ENCODE results near the gene ADCY1.

The ADCY1 gene

DNA sequence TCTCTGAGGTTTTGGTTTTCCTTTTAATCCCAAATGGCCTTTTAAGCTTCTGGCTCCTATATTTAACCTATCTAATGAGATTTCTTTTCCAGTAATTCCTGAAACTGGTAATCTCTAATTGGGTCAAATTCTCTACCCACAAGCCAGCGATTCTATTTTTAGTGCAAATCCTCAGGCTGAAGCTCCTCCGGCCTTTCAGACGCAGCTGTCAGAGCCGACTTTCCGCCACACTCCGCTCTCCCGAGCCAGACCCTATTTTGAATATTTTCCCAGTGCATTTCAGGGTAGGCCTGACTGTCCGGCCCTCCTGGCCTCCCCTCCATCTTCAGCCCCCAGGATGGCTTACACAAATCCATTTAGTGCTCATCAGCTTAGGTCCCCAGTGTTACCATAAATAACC, 9.7 kb upstream of the ADCY1 start:
- H3K4me3 ChIP-seq (ENCODE audit: low read depth, low read length): no peak overlapping the region
- TF ChIP-seq, protein P1, sequence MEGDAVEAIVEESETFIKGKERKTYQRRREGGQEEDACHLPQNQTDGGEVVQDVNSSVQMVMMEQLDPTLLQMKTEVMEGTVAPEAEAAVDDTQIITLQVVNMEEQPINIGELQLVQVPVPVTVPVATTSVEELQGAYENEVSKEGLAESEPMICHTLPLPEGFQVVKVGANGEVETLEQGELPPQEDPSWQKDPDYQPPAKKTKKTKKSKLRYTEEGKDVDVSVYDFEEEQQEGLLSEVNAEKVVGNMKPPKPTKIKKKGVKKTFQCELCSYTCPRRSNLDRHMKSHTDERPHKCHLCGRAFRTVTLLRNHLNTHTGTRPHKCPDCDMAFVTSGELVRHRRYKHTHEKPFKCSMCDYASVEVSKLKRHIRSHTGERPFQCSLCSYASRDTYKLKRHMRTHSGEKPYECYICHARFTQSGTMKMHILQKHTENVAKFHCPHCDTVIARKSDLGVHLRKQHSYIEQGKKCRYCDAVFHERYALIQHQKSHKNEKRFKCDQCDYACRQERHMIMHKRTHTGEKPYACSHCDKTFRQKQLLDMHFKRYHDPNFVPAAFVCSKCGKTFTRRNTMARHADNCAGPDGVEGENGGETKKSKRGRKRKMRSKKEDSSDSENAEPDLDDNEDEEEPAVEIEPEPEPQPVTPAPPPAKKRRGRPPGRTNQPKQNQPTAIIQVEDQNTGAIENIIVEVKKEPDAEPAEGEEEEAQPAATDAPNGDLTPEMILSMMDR (IDR thresholded peaks at IDR 0.05; ENCODE audit: low read depth, low read length): no peak

DNA sequence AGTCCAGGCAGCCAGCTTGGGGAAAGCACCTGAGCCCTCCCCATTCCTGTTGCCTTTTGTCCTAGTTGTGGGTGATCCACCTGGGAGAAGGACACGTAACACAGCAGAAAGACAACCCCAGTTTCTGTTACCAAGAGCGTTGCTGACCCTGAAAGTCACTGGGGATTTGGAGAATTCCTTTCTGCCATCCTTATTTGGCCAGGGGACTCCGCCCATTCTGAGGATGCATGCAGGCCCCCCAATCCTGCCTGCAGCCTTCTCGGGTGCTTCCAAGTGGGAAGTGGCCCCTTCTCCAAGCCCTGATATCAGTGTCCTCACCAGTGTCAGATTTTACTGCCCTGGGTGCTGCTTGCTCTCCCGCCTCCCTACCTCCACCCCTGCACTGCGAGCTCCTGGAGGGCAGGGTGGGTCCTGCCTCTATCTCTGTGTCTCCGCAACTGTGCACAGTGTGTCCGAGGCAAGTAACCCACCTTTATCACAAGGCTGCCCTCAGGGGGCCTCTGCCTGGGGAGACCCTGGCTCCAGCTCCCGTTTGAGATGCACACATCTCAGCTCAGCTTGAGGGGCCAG, 9.2 kb upstream of the ADCY1 start:
- H3K4me3 ChIP-seq (ENCODE audit: low read depth, low read length): no peak overlapping the region
- TF ChIP-seq, protein P1 (IDR thresholded peaks at IDR 0.05; ENCODE audit: low read depth, low read length): no peak

DNA sequence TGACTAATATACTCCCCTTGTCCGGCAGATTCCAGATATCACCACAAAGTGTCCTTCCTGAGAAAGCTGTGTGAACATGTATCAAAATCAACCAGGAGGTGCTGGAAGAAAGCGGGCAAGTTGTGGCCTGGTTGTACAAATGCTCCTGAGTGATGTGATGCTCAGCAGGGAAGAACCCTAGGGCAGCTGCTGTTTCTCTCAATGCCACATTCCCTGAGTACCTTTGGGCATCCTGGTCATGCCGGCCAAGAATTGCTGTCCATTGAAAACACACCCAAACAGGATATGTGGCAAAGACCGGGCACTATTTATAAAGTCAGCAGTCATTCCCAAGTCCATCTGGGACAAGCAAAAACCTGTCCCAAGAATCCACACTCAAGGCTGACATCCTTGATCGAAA, 7.8 kb upstream of the ADCY1 start:
- TF ChIP-seq, protein P1 (IDR thresholded peaks at IDR 0.05; ENCODE audit: low read depth, low read length): no peak
- no peak overlapping the region for H3K4me3 ChIP-seq (ENCODE audit: low read depth, low read length)

DNA sequence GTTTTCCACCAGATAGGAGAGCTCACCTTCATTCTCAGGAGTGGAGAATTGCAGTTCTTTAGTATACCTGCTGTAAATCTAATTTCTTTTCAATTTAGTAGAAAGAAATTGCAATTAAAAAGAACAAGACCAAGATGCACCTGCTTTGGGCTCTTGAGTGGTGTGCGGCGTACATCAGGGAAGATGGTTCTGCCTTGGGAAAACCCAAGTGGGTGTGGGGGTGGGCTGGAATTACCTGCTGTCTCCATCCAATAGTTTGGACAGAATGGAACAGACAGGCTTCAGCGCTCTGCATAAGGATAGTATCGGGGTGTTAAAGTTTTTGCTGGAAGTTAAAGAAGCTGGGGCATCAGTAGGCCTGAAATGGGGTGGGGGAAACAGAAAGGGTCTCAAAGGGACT, 7.2 kb upstream of the ADCY1 start:
- TF ChIP-seq, protein P1 (IDR thresholded peaks at IDR 0.05; ENCODE audit: low read depth, low read length): no peak
- H3K4me3 ChIP-seq (ENCODE audit: low read depth, low read length): no peak overlapping the region

DNA sequence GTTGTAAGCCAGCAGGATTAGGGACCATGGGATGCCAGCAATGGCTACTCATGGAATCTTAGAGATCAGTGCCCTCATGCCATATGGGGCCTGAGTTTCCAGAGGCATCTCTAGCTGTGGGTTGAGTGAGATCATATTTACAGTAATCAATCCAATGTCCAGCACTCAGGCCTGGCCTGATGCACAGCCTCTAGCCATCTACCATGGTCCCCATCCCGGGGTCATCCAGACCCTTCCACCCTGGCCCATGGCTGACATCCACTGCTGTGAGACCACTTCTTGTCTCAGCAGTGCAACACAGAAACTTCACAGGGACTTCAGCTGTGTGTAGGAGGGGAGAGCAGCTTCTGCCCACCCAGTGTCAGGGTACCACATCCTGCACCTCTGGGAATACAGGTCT, 6.5 kb upstream of the ADCY1 start:
- TF ChIP-seq, protein P1 (IDR thresholded peaks at IDR 0.05; ENCODE audit: low read depth, low read length): no peak
- no peak overlapping the region for H3K4me3 ChIP-seq (ENCODE audit: low read depth, low read length)

DNA sequence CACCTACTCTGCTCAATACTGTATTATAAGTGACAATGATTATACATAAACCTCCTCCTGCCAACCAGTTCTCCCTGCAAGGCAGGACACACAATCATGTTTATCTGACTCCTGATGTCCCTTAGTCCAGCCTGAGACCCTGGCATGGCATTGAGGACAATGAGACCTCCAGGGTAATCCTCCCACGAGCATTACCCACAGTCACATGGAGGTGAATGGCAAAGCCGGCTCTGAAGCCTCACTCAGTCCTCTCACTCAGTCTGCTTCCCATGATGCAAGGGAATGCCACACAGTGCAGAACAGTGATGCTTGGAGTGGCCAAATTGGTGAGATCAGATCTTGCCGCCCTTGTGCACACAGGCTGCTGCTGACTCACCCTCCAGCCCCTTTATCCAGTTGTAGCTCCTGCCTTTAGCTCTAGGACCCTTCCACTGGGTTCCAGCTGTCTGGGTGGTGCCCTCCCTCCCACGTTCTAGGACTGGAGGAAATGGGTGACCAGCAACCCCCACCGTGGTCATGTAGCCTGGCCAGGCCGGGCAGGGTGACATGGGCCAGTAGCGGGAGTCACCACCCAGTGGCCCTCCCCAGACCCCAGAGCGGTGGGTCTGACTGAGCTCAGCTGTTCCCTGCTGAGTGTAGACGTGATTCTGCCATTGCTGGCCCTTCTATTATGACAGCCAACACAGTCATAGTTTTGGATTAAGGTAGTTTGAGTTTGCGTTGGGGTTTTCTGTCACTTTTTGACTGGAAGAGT, 5.5 kb upstream of the ADCY1 start:
- TF ChIP-seq, protein P1 (IDR thresholded peaks at IDR 0.05; ENCODE audit: low read depth, low read length): no peak

DNA sequence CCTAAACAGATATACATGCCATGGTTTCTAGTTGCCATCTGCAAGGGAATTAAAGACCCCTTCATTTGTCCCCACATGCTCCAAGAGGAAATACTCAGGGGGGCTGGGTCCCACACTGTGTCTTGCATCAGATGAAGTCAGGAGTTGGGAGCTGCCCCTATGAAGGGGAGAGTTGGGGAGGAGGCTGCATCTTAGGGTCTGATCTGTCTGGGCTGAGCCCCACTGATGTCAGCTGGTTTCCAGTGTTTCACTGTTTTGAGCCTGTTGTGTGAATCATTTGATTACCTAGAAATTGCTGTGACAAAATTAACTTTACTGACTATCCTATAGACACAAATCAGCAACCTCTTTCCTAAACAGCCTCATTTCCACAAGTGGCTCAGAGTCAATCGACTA, 4.9 kb upstream of the ADCY1 start:
- H3K4me3 ChIP-seq (ENCODE audit: low read depth, low read length): no peak overlapping the region
- TF ChIP-seq, protein P1 (IDR thresholded peaks at IDR 0.05; ENCODE audit: low read depth, low read length): no peak

More for the DNA sequence above, 5.5 kb upstream of the ADCY1 start:
- H3K4me3 ChIP-seq (ENCODE audit: low read depth, low read length): no peak overlapping the region
